ENCODE data around the gene HNRNPL. TPM values are rescaled to one million over a fixed set of nuclear protein-coding genes. Genes with fewer than 3 reads are reported as not detected.

Gene HNRNPL
- total and polyA plus RNA-seq, 9 donors: 195 to 355 (median 281) TPM

GRCh38 chr19:38839816-38840582, 9.8 kb downstream of the HNRNPL start:
- Histone ChIP-seq H3K4me3 (ENCODE audit: low read length) (no peak overlapping the region), H3K36me3 (ENCODE audit: control insufficient read depth, insufficient read depth, low read length) (peaks cover 98% of the 10 kb centered on the region), H3K9me3 (replicated peaks; ENCODE audit: control insufficient read depth, low read depth, low read length) (no peaks in the 10 kb centered on the region), H3K27ac (ENCODE audit: low read length) (peak overlapping the region; percentile 84), H3K4me1 (ENCODE audit: control insufficient read depth, insufficient read depth, low read length) (peaks cover 28% of the 10 kb centered on the region), H3K27me3 (ENCODE audit: control insufficient read depth, insufficient read depth, low read length) (no peaks in the 10 kb centered on the region)
- no peak for DNase-seq
- WGBS (ENCODE audit: insufficient coverage): 76% methylated on average over 5 of the region's 28 CpGs

GRCh38 chr19:38838986-38839761, 10.6 kb downstream of the HNRNPL start:
- Histone ChIP-seq H3K9me3 (replicated peaks; ENCODE audit: control insufficient read depth, low read depth, low read length) (no peaks in the 10 kb centered on the region), H3K36me3 (ENCODE audit: control insufficient read depth, insufficient read depth, low read length) (peaks cover 93% of the 10 kb centered on the region), H3K4me1 (ENCODE audit: control insufficient read depth, insufficient read depth, low read length) (peaks cover 33% of the 10 kb centered on the region), H3K27ac (ENCODE audit: low read length) (no peak overlapping the region), H3K4me3 (ENCODE audit: low read length) (no peak overlapping the region), H3K27me3 (ENCODE audit: control insufficient read depth, insufficient read depth, low read length) (no peaks in the 10 kb centered on the region)
- 85% methylated on average over 4 of the region's 12 CpGs for WGBS (ENCODE audit: insufficient coverage)
- DNase-seq: no peak

- Histone ChIP-seq H3K4me1 (ENCODE audit: control insufficient read depth, insufficient read depth, low read length) (peaks cover 33% of the 10 kb centered on the region), H3K27me3 (ENCODE audit: control insufficient read depth, insufficient read depth, low read length) (no peaks in the 10 kb centered on the region), H3K27ac (ENCODE audit: low read length) (no peak overlapping the region), H3K9me3 (replicated peaks; ENCODE audit: control insufficient read depth, low read depth, low read length) (no peaks in the 10 kb centered on the region), H3K4me3 (ENCODE audit: low read length) (no peak overlapping the region), H3K36me3 (ENCODE audit: control insufficient read depth, insufficient read depth, low read length) (peaks cover 85% of the 10 kb centered on the region)
- no peak for DNase-seq
- WGBS (ENCODE audit: insufficient coverage): 88% methylated on average over 15 of the region's 19 CpGs
Measured at GRCh38 chr19:38838208-38838985, 11.4 kb downstream of the HNRNPL start.

GRCh38 chr19:38837656-38838121, 12.1 kb downstream of the HNRNPL start:
- H3K4me1 ChIP-seq (ENCODE audit: control insufficient read depth, insufficient read depth, low read length): peaks cover 34% of the 10 kb centered on the region
- H3K27ac ChIP-seq (ENCODE audit: low read length): no peak overlapping the region
- H3K9me3 ChIP-seq (replicated peaks; ENCODE audit: control insufficient read depth, low read depth, low read length): no peaks in the 10 kb centered on the region
- peaks cover 78% of the 10 kb centered on the region for H3K36me3 ChIP-seq (ENCODE audit: control insufficient read depth, insufficient read depth, low read length)
- no peak overlapping the region for H3K4me3 ChIP-seq (ENCODE audit: low read length)
- WGBS (ENCODE audit: insufficient coverage): 95% methylated on average over 6 of the region's 7 CpGs
- H3K27me3 ChIP-seq (ENCODE audit: control insufficient read depth, insufficient read depth, low read length): no peaks in the 10 kb centered on the region
- no peak for DNase-seq

- H3K36me3 ChIP-seq (ENCODE audit: control insufficient read depth, insufficient read depth, low read length): peaks cover 72% of the 10 kb centered on the region
- no peak overlapping the region for H3K4me3 ChIP-seq (ENCODE audit: low read length)
- H3K27ac ChIP-seq (ENCODE audit: low read length): peak overlapping the region; percentile 20
- WGBS (ENCODE audit: insufficient coverage): 95% methylated on average over 4 of the region's 6 CpGs
- DNase-seq: no peak
- H3K27me3 ChIP-seq (ENCODE audit: control insufficient read depth, insufficient read depth, low read length): no peaks in the 10 kb centered on the region
- peaks cover 40% of the 10 kb centered on the region for H3K4me1 ChIP-seq (ENCODE audit: control insufficient read depth, insufficient read depth, low read length)
- H3K9me3 ChIP-seq (replicated peaks; ENCODE audit: control insufficient read depth, low read depth, low read length): no peaks in the 10 kb centered on the region
Measured at GRCh38 chr19:38836983-38837626, 12.7 kb downstream of the HNRNPL start.

GRCh38 chr19:38836159-38836982, 13.4 kb downstream of the HNRNPL start:
- H3K4me1 ChIP-seq (ENCODE audit: control insufficient read depth, insufficient read depth, low read length): peaks cover 37% of the 10 kb centered on the region
- peak overlapping the region; percentile 62 for H3K27ac ChIP-seq (ENCODE audit: low read length)
- peaks cover 65% of the 10 kb centered on the region for H3K36me3 ChIP-seq (ENCODE audit: control insufficient read depth, insufficient read depth, low read length)
- 80% methylated on average over 4 of the region's 8 CpGs for WGBS (ENCODE audit: insufficient coverage)
- no peak for DNase-seq
- no peaks in the 10 kb centered on the region for H3K9me3 ChIP-seq (replicated peaks; ENCODE audit: control insufficient read depth, low read depth, low read length)
- no peak overlapping the region for H3K4me3 ChIP-seq (ENCODE audit: low read length)
- H3K27me3 ChIP-seq (ENCODE audit: control insufficient read depth, insufficient read depth, low read length): no peaks in the 10 kb centered on the region

- Histone ChIP-seq H3K4me1 (ENCODE audit: control insufficient read depth, insufficient read depth, low read length) (peaks cover 31% of the 10 kb centered on the region), H3K27me3 (ENCODE audit: control insufficient read depth, insufficient read depth, low read length) (no peaks in the 10 kb centered on the region), H3K9me3 (replicated peaks; ENCODE audit: control insufficient read depth, low read depth, low read length) (no peaks in the 10 kb centered on the region), H3K4me3 (ENCODE audit: low read length) (no peak overlapping the region), H3K27ac (ENCODE audit: low read length) (no peak overlapping the region), H3K36me3 (ENCODE audit: control insufficient read depth, insufficient read depth, low read length) (peaks cover 52% of the 10 kb centered on the region)
- no peak for DNase-seq
- 85% methylated on average over 3 of the region's 6 CpGs for WGBS (ENCODE audit: insufficient coverage)
Measured at GRCh38 chr19:38834590-38834989, 15.2 kb downstream of the HNRNPL start.

- peaks cover 52% of the 10 kb centered on the region for H3K36me3 ChIP-seq (ENCODE audit: control insufficient read depth, insufficient read depth, low read length)
- no peak overlapping the region for H3K27ac ChIP-seq (ENCODE audit: low read length)
- no peaks in the 10 kb centered on the region for H3K9me3 ChIP-seq (replicated peaks; ENCODE audit: control insufficient read depth, low read depth, low read length)
- no peak overlapping the region for H3K4me3 ChIP-seq (ENCODE audit: low read length)
- no peaks in the 10 kb centered on the region for H3K27me3 ChIP-seq (ENCODE audit: control insufficient read depth, insufficient read depth, low read length)
- peaks cover 31% of the 10 kb centered on the region for H3K4me1 ChIP-seq (ENCODE audit: control insufficient read depth, insufficient read depth, low read length)
- no peak for DNase-seq
- 72% methylated on average over 4 of the region's 4 CpGs for WGBS (ENCODE audit: insufficient coverage)
Measured at GRCh38 chr19:38834104-38834490, 15.7 kb downstream of the HNRNPL start.

- Histone ChIP-seq H3K4me1 (ENCODE audit: control insufficient read depth, insufficient read depth, low read length) (peaks cover 31% of the 10 kb centered on the region), H3K27ac (ENCODE audit: low read length) (no peak overlapping the region), H3K27me3 (ENCODE audit: control insufficient read depth, insufficient read depth, low read length) (no peaks in the 10 kb centered on the region), H3K36me3 (ENCODE audit: control insufficient read depth, insufficient read depth, low read length) (peaks cover 45% of the 10 kb centered on the region), H3K9me3 (replicated peaks; ENCODE audit: control insufficient read depth, low read depth, low read length) (no peaks in the 10 kb centered on the region), H3K4me3 (ENCODE audit: low read length) (no peak overlapping the region)
- DNase-seq: peak; percentile 52
- WGBS (ENCODE audit: insufficient coverage): no CpG with 5 or more reads among the region's 7 CpGs
Measured at GRCh38 chr19:38833092-38833425, 16.7 kb downstream of the HNRNPL start.

Data from muscle of leg (tissue), 11 donors.